ENCODE results near the gene CRKL.
"Not testable (repeated sequence)": the region's sequence is repeated elsewhere in the genome, so short reads cannot be mapped to it uniquely, and the experiment has no call there.

Gene CRKL

DNA sequence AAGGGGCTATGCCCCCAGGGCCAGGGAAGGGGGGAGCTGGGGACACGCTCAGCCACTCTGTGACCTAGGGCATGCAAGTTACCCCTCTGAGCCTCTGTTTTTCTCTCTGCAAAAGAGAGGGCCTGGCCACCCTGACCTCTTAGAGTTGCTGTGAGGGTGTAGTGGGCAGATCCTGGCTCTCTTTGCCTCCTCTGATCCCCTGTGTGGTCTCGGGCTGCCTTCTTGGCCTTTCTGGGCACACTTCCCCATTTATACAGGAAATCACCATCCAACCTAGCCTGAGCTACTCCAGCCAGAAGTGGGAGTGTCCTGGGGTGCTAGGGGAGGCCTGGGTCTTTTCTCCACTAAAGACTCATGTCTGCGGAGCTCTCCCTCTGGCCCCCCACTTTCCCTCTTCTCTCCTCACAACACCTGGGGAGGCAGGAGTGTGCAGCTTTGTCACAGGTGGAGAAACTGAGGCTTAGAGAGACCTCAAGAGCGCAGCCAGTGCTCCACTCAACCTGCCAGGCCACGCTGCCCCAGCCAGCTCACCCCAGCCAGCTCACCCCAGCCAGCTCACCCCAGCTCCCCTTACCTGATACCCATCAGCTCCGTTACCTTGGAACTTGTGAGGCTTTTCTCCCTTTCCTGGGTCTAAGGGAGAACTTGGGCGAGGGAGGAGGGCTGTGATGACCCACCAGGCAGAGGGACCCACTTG, 51.2 kb downstream of the CRKL start:
- peak; percentile 30 for DNase-seq

DNA sequence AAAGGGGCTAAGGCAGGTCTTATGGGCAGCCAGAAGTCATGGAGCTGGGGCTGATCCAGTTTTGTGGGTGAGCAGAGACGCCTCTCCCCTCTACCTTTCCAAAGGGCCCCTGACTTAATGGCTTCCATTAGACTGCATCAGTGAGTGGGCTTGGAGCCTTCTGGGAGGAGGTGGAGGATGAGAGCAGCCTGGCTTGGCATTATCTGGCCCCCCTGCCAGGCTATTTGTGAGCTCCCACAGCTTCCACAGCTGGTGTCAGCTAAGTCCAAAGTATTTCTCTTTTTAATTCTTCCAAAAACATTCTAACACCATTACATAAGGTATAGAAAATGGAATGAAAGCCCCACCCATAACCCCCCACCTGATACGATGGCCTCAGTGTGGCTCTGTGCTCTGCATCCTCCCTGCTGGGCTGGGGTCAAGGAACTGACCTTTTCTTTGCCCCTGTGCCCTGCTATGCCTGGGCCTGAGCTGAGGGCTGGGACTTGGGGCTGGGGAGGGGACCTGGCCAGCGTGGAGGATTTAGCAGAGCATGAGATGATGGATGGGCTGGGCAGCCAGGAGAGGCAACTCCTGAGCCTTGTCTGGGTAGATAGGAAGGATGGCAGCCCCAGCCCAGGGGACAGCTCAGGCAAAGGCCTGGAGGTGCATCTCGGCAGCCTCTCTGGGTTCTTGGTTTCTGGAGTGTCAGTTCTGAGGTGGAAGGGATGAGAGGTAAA, 53.9 kb downstream of the CRKL start:
- no peak for DNase-seq

DNA sequence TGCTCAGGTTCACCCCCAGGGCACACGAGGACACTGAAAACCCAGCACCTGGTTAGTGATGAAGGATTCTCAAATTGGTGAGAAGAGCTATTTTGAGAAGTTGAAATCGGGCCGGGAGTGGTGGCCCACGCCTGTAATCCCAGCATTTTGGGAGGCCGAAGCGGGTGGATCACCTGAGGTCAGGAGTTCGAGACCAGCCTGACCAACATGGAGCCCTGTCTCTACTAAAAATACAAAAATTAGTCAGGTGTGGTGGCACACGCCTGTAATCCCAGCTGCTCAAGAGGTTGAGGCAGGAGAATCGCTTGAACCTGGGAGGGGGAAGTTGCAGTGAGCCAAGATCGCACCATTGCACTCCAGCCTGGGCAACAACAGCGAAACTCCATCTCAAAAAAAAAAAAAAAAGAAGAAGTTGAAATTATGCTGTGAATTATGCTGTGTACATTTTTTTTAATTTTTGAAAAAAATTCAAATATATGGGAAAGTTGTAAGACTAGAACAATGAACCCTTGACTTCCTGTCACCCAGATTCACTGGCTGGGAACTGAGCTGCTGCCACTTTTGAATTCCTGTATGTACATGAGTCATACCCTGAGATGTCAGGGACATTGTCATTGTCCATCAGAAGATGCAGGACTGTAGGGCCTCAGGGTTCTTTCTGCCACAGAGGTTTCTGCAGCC, 54.9 kb downstream of the CRKL start:
- DNase-seq: not testable (repeated sequence)

DNA sequence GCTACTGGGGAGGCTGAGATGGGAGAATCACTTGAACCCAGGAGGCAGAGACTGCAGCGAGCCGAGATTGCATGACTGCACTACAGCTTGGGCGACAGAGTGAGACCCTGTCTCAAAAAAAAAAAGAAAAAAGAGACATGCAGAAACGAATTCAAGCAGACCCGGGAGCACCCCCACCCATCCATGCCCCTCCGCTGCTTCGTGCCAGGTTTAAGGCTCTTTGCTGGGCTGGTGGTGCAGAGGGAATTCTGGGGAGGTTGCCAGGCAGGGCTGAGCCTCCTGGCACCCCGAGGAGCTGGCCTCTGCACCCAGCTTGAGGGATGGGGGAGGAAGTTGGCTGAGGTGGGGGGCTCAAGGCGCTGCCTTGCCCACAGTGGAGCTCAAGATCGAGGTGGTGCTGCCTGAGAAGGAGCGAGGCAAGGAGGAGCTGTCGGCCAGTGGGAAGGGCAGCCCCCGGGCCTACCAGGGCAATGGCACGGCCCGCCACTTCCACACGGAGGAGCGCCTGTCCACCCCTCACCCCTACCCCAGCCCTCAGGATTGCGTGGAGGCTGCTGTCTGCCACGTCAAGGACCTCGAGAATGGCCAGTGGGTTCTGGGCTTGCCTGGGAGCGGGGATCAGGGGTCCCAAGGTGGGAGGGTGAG, 55.8 kb downstream of the CRKL start:
- no peak for DNase-seq

DNA sequence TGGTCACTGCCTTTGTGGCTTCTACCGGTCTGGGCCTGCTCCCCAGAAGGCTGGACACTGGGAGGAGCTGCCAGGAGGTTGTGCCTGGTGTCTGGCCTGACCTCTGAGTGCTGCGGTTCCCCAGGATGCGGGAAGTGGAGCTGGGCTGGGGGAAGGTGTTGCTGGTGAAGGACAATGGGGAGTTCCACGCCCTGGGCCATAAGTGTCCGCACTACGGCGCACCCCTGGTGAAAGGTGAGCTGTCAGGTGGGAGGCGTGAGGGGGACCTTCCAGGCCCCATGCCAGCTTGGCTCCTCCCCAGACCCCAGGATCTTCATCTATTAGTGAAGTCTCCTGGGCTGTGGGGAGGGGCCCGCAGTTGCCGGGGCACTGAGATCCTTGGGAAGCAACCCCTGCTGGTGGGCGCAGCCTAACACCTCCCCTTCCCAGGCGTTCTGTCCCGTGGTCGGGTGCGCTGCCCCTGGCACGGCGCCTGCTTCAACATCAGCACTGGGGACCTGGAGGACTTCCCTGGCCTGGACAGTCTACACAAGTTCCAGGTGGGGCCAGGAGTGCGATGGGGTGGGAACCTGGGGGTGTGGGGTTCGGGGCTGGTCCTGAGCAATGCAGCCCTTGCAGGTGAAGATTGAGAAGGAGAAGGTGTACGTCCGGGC, 56.6 kb downstream of the CRKL start:
- DNase-seq: no peak

DNA sequence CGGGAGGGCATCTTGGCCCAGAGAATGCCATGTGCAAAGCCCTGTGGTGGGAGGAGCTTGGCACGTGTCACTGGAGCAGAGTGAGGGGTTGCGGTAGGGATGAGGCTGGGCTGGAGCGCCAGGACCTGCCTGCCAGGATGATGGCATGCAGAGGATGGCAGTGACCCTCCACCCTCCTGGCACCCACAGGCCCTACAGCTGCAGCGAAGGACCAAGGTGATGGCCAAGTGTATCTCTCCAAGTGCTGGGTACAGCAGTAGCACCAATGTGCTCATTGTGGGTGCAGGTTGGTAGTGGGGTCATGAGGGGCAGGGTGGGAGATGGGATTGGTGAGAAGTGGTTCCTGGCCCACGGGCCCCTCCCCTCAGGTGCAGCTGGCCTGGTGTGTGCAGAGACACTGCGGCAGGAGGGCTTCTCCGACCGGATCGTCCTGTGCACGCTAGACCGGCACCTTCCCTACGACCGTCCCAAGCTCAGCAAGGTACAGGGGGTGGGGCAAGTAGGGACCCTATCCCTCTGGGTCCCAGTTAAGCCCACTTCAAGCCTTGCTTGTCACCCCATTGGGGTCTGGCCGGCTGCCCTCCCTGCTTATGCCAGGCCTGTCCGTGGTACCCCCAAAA, 57.2 kb downstream of the CRKL start:
- DNase-seq: no peak

DNA sequence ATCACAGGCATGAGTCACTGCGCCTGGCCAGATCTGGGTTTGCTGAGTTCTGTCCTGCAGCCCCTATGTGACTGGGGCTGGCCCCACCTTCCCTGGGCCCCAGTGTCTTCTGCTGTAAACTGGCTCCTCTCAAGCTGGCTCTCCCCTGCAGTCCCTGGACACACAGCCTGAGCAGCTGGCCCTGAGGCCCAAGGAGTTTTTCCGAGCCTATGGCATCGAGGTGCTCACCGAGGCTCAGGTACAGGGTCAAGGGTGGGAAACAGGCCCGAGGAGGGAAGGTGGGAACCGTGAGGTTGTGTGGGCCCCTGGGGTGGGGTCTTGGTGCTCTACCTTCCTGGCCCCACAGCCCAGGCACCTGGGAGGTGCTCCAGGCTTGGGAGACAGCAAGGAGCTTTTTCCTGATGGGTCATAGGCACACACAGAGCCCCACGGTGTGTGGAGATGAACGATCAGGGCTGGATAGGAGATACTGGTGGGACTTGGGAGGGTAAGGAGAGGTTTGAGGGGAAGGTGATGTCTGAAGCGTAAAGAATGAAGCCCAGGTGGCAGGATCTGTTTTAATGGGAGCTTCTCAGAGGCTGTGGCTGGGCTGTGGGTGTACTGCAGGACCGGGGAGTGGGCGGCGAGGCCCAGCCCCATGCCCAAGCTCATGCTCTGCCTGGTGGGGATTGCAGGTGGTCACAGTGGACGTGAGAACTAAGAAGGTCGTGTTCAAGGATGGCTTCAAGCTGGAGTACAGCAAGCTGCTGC, 58.5 kb downstream of the CRKL start:
- no peak for DNase-seq

DNA sequence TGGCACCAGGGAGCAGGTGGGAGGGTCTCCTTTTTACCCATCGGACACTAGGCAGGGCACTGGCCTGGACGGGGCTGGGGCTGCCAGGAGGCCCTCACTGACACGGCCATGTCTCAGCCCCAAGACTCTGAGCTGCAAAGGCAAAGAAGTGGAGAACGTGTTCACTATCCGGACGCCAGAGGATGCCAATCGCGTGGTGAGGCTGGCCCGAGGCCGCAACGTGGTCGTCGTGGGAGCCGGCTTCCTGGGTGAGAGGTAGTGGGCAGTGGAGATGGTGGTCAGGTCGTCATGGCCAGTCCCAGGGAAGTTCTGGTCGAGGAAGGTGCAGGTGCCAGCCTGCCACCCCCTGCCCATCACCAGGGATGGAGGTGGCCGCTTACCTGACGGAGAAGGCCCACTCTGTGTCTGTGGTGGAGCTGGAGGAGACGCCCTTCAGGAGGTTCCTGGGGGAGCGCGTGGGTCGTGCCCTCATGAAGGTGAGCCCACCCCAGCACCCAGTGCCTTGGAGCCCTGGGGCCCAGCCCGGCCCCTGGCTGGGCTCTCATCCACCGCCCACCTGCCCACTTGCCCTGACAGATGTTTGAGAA, 59.2 kb downstream of the CRKL start:
- DNase-seq: no peak

DNA sequence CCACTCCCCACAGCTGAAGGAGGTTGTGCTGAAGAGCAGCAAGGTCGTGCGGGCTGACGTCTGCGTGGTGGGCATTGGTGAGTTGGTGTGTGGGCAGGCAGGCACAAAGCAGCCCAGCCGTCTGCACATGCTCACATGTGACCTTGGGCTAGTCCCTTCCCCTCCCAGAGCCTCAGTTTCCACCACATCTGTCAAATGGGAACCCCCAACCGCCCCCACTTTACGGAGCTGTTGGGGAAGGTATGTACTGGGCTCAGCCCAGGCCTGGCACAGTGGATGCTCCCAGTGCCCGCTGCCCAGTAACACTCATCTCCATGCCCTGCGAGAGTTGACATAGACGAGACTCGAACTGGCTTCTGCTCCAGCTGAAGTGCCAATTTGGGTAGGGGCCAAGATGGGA, 59.8 kb downstream of the CRKL start:
- DNase-seq: no peak

DNA sequence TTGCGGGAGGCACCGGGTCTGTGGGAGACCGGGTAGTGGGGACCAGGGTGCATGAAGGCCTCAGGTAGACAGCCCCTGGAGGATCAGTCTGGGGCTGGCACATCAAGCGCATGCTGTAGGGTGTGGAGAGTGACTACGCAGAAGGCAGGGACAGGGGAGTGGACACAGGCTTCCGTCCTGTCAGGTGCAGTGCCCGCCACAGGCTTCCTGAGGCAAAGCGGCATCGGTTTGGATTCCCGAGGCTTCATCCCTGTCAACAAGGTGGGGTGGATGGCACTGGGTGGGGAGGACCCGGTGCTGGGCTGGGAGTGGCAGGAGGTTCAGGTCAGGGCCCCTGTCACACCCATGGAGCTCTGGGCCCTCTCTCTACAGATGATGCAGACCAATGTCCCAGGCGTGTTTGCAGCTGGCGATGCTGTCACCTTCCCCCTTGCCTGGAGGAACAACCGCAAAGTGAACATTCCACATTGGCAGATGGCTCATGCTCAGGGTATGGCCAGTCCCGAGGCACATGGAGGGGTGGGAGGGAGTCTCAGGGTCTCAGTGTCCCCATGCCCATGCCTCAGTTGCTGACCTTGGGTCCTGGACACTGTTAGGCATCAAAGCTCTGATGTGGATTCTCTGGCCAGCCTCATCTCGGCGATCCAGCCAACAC, 60.4 kb downstream of the CRKL start:
- DNase-seq: no peak

DNA sequence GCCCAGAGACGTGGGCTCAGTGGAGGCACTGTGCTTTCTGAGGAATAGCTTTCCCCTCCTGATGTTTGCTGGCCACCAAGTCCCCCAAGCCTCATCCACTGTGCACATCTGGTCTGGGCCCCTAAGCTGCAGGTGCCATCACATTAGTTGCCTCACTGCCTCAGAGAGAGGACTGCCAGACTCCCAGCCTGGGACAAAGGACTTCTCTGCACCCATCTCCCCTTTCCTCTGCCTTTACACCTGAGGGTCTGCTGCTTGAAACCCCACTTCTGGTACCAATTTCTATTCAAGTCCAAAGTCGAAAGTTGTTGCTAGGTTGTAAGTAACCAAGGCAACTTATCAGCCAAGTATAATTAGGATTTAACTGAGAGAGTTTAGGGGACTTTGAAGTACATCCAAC, 61.2 kb downstream of the CRKL start:
- DNase-seq: no peak

DNA sequence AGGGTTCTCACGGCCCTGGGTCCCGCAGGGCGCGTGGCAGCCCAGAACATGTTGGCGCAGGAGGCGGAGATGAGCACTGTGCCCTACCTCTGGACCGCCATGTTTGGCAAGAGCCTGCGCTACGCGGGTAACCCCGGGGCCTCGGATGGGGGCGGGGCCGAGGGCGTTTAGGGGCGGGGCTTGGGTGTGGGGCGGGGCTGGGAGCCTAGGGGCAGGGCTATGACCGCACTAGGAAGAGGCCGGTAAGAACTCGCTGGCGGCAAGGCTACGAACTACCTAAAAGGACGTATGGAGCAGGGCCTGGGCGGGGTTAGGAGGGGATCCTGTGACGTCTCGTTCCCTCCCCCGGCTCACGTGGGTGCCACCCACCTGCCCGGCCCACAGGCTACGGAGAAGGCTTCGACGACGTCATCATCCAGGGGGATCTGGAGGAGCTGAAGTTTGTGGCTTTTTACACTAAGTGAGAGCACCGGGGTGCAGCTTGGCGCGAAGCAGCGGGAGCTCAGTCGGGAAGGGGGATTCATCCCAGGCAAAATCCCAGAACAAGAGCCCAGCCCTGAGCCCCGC, 62.1 kb downstream of the CRKL start:
- peak; percentile 88 for DNase-seq

DNA sequence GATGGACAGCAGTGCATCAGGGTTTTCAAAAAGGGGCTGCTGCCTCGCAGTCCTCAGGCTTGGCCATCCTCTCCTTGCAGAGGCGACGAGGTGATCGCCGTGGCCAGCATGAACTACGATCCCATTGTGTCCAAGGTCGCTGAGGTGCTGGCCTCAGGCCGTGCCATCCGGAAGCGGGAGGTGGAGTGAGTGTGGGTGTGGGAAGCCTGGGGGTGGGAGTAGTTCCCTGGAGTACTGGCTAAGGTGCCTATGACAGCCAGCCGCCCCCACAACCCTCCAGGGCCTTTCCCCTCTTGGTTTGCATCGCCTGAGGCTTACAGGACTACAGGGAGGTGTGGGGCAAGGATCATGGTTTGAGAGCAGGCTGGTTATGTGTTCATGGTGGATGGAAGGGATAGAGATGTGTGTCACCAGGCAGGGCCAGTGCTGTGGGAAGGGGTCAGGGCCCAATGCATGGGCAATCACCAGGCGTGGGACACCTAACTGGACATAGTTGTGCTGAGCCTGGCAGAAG, 62.8 kb downstream of the CRKL start:
- DNase-seq: no peak

DNA sequence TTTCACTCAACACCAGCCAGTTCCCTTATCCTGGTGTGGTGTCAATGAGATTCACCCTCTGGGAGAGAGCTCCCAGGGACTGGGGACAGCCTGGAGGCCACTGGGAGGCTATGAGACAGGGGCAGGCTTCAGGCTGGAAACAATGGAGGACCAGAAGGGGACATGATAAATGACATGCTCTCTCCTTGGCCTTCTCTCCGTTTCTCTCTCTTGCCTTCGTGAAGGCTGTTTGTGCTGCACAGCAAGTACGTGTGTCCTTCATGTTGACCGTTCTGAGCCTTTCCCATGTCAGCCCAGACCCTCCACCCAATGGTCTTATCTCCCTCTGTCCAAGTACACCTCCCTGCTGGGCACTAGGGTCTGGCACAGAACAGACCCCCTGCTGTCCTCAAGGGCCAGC, 63.3 kb downstream of the CRKL start:
- DNase-seq: no peak

DNA sequence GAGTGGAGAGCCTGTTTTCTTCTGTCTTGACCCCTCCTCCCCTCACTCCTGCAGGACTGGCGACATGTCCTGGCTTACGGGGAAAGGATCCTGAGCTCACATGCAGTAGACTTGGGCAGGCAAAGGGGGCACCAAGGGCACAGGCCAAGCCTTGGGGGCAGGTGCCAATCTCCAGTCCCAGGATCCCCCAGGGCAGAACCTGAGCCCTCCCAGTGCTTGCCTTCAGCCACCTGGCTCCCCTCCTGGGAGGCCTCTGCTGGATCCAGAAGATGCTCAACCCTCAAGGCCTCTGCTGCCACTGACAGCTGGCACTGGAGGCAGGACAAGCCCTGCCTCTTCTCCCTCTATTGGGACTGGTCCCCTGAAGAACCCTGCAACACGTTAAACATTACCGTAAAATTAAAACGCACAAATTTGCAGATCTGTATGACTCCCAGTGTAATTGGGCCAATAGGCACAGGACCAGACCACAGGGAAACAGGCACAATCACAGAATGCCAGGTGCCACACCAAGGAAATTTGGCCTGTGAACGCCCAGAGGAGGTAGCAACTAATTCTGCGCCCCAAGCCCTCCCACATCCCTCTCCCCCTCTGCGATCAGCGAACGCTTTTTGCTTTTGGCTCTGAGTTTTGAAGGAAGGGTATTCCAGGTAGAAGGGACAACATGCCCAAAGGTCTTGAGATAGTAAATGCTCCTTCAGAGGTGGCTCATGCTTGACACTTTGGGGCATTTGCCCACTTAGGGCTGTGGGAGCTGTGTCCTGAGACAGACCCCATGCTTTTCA, 63.9 kb downstream of the CRKL start:
- no peak for DNase-seq

DNA sequence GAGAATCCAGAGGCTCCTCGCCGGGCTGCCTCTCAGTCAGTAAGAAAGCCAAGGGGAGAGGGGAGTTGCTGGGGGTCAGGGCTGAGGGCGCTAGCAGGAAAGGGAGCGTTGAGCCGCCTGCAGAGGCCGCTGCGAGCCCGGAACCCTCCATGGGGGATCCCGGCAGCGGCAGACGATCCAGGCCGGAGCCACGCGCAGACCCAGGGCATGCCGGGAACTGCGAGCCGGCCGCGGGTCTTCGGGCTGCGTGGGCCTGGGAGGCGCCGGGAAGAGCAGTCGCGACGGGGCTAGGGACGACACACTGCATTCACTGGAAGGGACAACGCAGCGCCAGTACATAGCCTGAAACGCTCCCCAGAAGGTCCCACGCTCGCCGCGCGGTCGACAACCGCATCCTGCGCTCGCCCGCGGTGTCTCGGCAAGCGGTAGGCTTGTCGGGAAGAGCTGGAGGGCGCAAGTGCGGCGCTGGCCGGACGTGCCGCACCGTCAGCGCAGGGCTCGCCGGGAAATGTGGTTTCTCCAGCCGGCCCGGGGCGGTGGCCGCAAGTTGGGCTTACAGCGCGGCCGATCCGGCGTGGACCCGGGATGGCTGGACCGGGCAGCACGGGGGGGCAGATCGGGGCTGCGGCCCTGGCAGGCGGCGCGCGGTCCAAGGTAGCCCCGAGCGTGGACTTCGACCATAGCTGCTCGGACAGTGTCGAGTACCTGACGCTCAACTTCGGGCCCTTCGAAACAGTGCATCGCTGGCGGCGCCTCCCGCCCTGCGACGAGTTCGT, 64.8 kb downstream of the CRKL start, which contains the start of gene LZTR1:
TSS of gene LZTR1 (plus strand) at position 511 of the 776 bp plus-strand sequence. CDS start at position 586, 75 bp downstream.
- DNase-seq: peak; percentile 75

DNA sequence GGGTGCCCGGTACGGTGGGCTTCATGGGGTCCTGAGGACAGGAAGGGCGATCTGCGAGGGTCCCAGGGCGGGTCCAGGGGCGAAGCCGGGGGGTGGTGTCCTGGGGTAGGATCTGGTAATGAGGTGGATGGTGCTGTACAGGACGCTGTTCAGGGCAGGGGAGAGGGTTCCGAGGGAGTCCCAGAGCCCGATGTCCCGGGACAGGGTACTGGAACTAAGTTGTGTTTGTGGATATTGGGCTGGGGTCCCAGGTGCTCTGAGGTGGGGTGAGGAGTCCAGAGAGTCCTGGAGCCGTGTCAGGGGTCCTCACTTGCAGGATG, 65.3 kb downstream of the CRKL start:
- no peak for DNase-seq

DNA sequence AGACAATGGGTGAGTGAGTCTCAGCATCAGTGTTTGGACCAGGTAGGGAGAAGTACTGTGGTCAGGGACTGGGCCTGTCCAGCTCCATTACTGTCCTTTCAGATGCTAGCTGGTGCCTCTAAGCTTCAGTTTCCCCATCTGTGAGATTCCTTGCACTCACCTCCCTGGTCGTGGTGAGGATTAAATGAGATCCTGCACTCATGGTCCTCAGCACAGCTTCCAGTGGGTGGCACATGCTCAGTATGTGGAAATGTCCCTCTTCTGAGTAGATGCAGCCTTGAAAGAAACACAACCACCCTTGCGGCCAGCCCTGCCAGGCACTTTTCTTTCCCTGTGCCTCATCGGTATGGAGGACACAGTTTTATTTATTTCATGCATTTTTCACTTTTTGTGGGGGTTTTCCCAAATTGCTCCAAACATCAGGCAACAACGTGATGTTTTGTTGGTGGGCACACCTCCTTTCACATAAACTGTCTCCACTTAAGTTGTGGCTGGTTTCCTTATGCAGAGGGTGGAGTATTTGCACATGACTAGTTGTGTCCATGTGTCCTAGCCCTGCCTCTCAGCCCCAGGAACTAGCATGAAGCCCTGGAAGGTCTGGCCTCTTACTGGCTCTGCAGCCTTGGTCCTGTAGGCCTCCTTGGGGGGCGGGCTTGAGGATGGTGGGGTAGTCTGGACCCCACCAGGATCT, 66.0 kb downstream of the CRKL start:
- DNase-seq: no peak

Measured in CD4-positive, alpha-beta T cell treated with Interleukin-15 for 1 hour (primary cell).